ENCODE data around the gene SLC7A1. TPM values are rescaled to one million over a fixed set of nuclear protein-coding genes. Genes with fewer than 3 reads are reported as not detected.

SLC7A1 gene
- total RNA-seq, 4 donors from 2014 or later: 72.6 to 101 (median 86.7) TPM

DNA sequence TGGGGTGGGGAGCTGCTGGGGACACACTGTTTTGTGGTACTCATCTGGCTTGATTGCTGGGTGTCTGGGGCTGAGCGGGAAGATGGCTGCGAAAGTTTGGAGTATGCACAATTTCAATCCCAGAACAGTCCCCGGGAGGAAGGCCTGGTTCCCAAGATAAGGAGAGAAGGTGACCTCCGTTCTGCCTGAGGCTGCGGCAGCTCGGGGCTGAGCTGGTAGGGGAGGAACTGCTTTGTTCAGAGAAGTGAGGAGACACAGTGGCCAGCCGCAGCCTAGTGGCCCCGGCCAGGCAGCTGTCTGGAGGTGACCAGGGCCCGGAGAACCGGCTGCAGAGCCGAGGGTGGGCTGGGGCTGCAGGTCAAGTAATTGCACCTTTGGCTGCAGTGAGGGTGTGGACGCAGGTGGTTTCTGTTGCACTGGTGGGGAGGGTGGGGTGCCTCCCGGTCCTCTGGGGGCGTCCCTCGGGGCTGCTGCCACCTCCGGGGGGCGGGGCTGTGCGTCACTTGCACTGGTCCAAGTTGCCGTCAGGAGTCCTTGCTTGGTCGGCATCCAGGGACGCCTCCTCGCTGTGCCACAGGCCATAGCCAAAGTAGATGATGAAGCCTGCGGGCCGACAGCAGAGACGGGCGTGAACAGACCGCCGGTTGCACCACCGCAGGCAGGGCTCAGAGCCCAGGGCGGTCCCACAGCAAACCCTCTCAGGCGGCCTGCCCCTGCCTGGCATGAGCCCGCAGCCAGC lies 81.3 kb downstream of the SLC7A1 start:
- Histone ChIP-seq H3K4me1 (no peaks in the 10 kb centered on the region), H3K27ac (no peak overlapping the region), H3K9me3 (no peaks in the 10 kb centered on the region), H3K27me3 (no peaks in the 10 kb centered on the region), H3K4me3 (no peak overlapping the region), H3K36me3 (peaks cover 76% of the 10 kb centered on the region)
- TF ChIP-seq EP300 (IDR thresholded peaks at IDR 0.05) (no peak), POLR2A (IDR thresholded peaks at IDR 0.05) (no peak), POLR2AphosphoS5 (IDR thresholded peaks at IDR 0.05) (no peak)
- TF ChIP-seq, protein P1, sequence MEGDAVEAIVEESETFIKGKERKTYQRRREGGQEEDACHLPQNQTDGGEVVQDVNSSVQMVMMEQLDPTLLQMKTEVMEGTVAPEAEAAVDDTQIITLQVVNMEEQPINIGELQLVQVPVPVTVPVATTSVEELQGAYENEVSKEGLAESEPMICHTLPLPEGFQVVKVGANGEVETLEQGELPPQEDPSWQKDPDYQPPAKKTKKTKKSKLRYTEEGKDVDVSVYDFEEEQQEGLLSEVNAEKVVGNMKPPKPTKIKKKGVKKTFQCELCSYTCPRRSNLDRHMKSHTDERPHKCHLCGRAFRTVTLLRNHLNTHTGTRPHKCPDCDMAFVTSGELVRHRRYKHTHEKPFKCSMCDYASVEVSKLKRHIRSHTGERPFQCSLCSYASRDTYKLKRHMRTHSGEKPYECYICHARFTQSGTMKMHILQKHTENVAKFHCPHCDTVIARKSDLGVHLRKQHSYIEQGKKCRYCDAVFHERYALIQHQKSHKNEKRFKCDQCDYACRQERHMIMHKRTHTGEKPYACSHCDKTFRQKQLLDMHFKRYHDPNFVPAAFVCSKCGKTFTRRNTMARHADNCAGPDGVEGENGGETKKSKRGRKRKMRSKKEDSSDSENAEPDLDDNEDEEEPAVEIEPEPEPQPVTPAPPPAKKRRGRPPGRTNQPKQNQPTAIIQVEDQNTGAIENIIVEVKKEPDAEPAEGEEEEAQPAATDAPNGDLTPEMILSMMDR (IDR thresholded peaks at IDR 0.05): no peak
- 85% methylated on average over 8 of the region's 32 CpGs for WGBS
- DNase-seq (ENCODE audit: low spot score in 2 of 2): peak in 1 of 2 donors; percentile 79

DNA sequence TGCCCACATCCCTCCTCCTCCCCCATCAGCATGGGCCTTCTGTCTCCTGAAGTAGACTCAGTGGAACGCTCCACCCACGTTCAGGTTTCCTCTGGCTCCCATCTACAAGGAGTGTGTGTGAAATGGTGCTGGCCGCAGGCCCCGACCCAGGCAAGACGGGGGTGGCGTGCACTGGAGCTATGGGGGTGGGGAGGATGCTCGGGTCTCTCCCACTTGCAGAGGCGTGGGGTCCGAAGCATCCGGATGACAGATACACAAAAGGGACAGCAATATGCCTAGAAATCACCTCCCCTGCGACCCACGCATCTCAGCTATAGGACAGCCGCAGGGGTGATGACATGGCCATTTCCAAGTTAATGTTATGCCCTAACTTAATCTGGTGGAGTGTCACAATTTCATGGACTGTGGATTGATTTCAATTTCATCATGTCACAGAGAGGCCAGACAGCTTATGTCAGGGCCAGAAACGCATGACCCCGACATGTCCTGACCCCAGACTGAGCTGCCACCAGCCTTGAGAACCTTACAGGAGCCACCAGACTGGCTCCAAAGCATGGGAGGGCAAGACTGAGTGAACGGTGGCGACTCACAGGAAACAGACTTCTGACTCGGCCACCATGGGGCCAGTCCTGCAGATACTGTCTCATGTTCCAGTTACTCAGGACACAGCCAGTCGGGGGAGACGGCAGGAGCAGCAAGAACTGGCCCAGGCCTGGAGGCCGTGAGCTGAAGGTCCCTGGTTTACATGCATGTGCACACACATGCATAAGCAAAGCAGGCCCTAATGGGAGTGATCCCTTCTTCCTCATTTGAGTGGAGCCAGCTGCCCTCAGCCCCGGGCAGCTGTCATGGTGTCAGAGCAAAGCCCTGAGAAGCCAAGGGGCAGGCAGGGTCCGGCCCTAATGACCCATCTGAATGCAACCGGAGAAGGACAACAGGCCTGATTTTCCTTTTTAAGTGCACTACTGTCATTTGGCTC lies 82.2 kb downstream of the SLC7A1 start:
- H3K4me1 ChIP-seq: peaks cover 5% of the 10 kb centered on the region
- TF ChIP-seq, protein P1 (IDR thresholded peaks at IDR 0.05): no peak
- no peak for TF ChIP-seq EP300 (IDR thresholded peaks at IDR 0.05)
- no peak for TF ChIP-seq POLR2AphosphoS5 (IDR thresholded peaks at IDR 0.05)
- TF ChIP-seq POLR2A (IDR thresholded peaks at IDR 0.05): no peak
- H3K4me3 ChIP-seq: no peak overlapping the region
- H3K9me3 ChIP-seq: no peaks in the 10 kb centered on the region
- WGBS: 92% methylated on average over 21 of the region's 24 CpGs
- no peak overlapping the region for H3K27ac ChIP-seq
- no peaks in the 10 kb centered on the region for H3K27me3 ChIP-seq
- H3K36me3 ChIP-seq: peaks cover 67% of the 10 kb centered on the region
- DNase-seq (ENCODE audit: low spot score in 2 of 2): no peak

DNA sequence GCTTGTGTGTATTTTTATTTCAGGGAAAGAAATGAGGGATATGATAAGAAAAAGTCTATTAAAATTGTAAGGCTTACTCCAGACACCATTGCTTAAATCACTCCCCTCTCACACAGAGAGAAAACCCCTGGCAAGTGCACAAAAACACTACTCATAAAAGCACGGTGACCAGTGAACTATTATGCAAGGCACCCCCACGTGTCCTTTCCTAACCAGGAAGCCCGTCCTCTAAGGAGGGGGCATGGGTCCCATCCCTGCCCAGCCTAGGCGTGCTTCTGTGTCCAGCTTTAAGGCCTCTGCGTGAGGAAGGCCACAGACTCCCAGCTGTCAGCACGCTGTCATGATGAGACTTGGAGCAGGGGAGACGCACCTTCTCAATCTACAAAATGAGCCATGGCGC lies 83.5 kb downstream of the SLC7A1 start:
- Histone ChIP-seq H3K27me3 (no peaks in the 10 kb centered on the region), H3K9me3 (no peaks in the 10 kb centered on the region), H3K27ac (no peak overlapping the region), H3K36me3 (peaks cover 54% of the 10 kb centered on the region), H3K4me1 (peaks cover 15% of the 10 kb centered on the region), H3K4me3 (no peak overlapping the region)
- peak in 1 of 2 donors; percentile 82 for DNase-seq (ENCODE audit: low spot score in 2 of 2)
- no peak for TF ChIP-seq EP300 (IDR thresholded peaks at IDR 0.05)
- TF ChIP-seq, protein P1 (IDR thresholded peaks at IDR 0.05): no peak
- no peak for TF ChIP-seq POLR2A (IDR thresholded peaks at IDR 0.05)
- no peak for TF ChIP-seq POLR2AphosphoS5 (IDR thresholded peaks at IDR 0.05)
- 74% methylated on average over 8 of the region's 8 CpGs for WGBS

DNA sequence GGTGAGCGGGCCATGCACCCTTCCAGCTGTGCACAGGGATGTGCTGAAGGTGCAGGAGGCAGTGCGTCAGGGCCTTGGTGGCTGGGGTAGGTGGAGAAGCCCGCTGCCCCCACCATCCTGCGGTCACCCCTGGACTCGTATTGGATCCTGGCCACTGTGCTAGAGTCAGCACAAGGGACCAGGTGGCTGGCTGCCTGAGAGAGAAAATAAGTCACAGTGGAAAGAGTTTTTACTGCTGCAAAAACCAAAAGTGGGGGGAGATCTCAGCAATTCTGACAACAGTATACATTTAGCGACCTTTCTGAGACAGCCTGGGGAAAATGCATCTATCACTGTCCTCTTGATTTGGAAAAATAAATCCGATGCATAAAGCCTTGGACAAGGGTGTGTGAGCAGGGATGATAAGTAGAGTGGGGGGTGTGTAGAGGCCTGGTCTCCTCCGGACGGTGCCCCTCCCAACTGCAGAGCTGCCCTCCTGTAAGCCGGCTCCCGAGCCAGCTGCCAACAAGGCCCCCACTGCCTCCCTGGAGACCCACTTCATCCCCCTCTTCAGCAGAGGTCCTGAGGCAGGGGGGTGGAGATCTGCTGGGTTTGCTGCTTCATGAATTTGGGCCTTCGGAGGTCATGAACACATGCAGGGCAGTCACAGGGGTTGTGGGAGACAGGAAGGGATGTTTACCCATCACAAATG lies 84.2 kb downstream of the SLC7A1 start:
- Histone ChIP-seq H3K9me3 (no peaks in the 10 kb centered on the region), H3K4me3 (no peak overlapping the region), H3K36me3 (peaks cover 47% of the 10 kb centered on the region), H3K27me3 (peaks cover 2% of the 10 kb centered on the region), H3K27ac (no peak overlapping the region), H3K4me1 (peaks cover 15% of the 10 kb centered on the region)
- TF ChIP-seq POLR2AphosphoS5 (IDR thresholded peaks at IDR 0.05) (no peak), POLR2A (IDR thresholded peaks at IDR 0.05) (no peak)
- WGBS: 86% methylated on average over 12 of the region's 12 CpGs
- no peak for DNase-seq (ENCODE audit: low spot score in 2 of 2)

DNA sequence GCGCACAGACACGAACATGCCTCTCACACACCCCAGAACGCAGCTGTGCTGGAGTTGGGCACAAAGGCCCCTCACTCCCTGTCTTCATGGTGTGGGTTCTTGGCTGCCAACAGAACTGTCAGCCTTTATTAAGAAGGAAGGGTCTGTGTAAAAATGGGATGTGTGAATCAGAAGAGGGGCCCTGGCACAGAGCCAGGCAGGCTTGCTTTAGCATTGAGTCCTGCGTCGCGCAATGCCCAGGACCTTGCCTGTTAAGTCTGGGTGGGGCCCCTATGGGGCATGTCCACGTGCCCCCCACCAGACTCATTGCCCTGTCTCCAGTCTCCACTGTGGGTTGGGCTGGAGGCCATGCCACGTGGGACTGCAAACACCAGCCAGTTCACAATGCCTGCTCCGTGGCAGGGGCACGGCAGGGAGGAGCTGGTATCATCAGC lies 84.8 kb downstream of the SLC7A1 start:
- Histone ChIP-seq H3K36me3 (peaks cover 41% of the 10 kb centered on the region), H3K9me3 (no peaks in the 10 kb centered on the region), H3K4me3 (no peak overlapping the region), H3K4me1 (peaks cover 15% of the 10 kb centered on the region), H3K27me3 (peaks cover 8% of the 10 kb centered on the region), H3K27ac (no peak overlapping the region)
- DNase-seq (ENCODE audit: low spot score in 2 of 2): no peak
- WGBS: 80% methylated on average over 10 of the region's 10 CpGs
- TF ChIP-seq, protein P1 (IDR thresholded peaks at IDR 0.05): no peak
- TF ChIP-seq EP300 (IDR thresholded peaks at IDR 0.05): no peak
- TF ChIP-seq POLR2AphosphoS5 (IDR thresholded peaks at IDR 0.05): no peak
- TF ChIP-seq POLR2A (IDR thresholded peaks at IDR 0.05): no peak

Measured in suprapubic skin (tissue), 4 donors.